WI38 (cell line): ENCODE measurements around the gene FBXO5.
"Not testable (repeated sequence)": the region's sequence is repeated elsewhere in the genome, so short reads cannot be mapped to it uniquely, and the experiment has no call there.

Experiments used
- H3K4me3 ChIP-seq: 2 replicates; pipeline ENCODE4 v1.5.1; 2011; ENCODE audit warnings: low read depth, mild to moderate bottlenecking, control low read depth, low read length
- CTCF ChIP-seq: IDR thresholded peaks from 2 replicates; pipeline ENCODE4 v1.5.1; 2012; ENCODE audit warnings: low read depth, mild to moderate bottlenecking, control low read depth, low read length

The FBXO5 gene

GRCh38 chr6:152977556-152977955 is 5.3 kb downstream of the FBXO5 start:
- no peak overlapping the region for H3K4me3 ChIP-seq
- TF ChIP-seq CTCF: no peak

GRCh38 chr6:152976749-152977148 is 6.1 kb downstream of the FBXO5 start:
- TF ChIP-seq CTCF: no peak
- no peak overlapping the region for H3K4me3 ChIP-seq

- TF ChIP-seq CTCF: no peak
- H3K4me3 ChIP-seq: no peak overlapping the region
Measured at GRCh38 chr6:152975204-152975915, 7.5 kb downstream of the FBXO5 start.

- H3K4me3 ChIP-seq: no peak overlapping the region
- TF ChIP-seq CTCF: no peak
Measured at GRCh38 chr6:152973916-152974315, 8.9 kb downstream of the FBXO5 start.

- no peak for TF ChIP-seq CTCF
- no peak overlapping the region for H3K4me3 ChIP-seq
Measured at GRCh38 chr6:152969688-152970418, 13.0 kb downstream of the FBXO5 start.

GRCh38 chr6:152966168-152966894 is 16.5 kb downstream of the FBXO5 start:
- H3K4me3 ChIP-seq: not testable (repeated sequence)

- TF ChIP-seq CTCF: no peak
- no peak overlapping the region for H3K4me3 ChIP-seq
Measured at GRCh38 chr6:152959333-152959732, 23.5 kb downstream of the FBXO5 start.
